Ishikawa (cell line): ENCODE results near the gene RBFOX1.

Source experiments
- CEBPB ChIP-seq: IDR thresholded peaks from 2 replicates; pipeline ENCODE4 v1.6.1; 2012
- CREB1 ChIP-seq: IDR thresholded peaks from 2 replicates; pipeline ENCODE4 v1.6.1; 2012; ENCODE audit warnings: low read depth
- EGR1 ChIP-seq: IDR thresholded peaks from 2 replicates; pipeline ENCODE4 v1.6.1; 2012
- EP300 ChIP-seq: IDR thresholded peaks from 2 replicates; pipeline ENCODE4 v1.6.1; 2012; ENCODE audit warnings: borderline replicate concordance
- FOXM1 ChIP-seq: IDR thresholded peaks from 2 replicates; pipeline ENCODE4 v1.6.1; 2012; ENCODE audit warnings: low read depth, borderline replicate concordance
- MAX ChIP-seq: IDR thresholded peaks from 2 replicates; pipeline ENCODE4 v1.6.1; 2012
- NFIC ChIP-seq: IDR thresholded peaks from 2 replicates; pipeline ENCODE4 v1.6.1; 2012
- RAD21 ChIP-seq: IDR thresholded peaks from 2 replicates; pipeline ENCODE4 v1.6.1; 2012; ENCODE audit warnings: low read depth
- REST ChIP-seq: IDR thresholded peaks from 2 replicates; pipeline ENCODE4 v1.6.1; 2012; ENCODE audit warnings: low read depth, mild to moderate bottlenecking
- TAF1 ChIP-seq: IDR thresholded peaks from 2 replicates; pipeline ENCODE4 v1.6.1; 2012; ENCODE audit warnings: low read depth, mild to moderate bottlenecking
- TCF12 ChIP-seq: IDR thresholded peaks from 2 replicates; pipeline ENCODE4 v1.6.1; 2012; ENCODE audit warnings: low read depth
- TEAD4 ChIP-seq: IDR thresholded peaks from 2 replicates; pipeline ENCODE4 v1.6.1; 2012
- USF1 ChIP-seq: IDR thresholded peaks from 2 replicates; pipeline ENCODE4 v1.6.1; 2012
- YY1 ChIP-seq: IDR thresholded peaks from 2 replicates; pipeline ENCODE4 v1.6.1; 2012; ENCODE audit warnings: low read depth

The RBFOX1 gene

GRCh38 chr16:7517496-7517895, 184.9 kb downstream of the RBFOX1 start:
- TF ChIP-seq REST: no peak
- no peak for TF ChIP-seq EP300

- TF ChIP-seq EGR1 (no peak), YY1 (no peak)
These were observed 185.5 kb downstream of the RBFOX1 start for GRCh38 chr16:7518158-7518557.

GRCh38 chr16:7521834-7522233, 189.2 kb downstream of the RBFOX1 start:
- no peak for TF ChIP-seq TAF1
- no peak for TF ChIP-seq REST

- TF ChIP-seq NFIC: no peak
- no peak for TF ChIP-seq CEBPB
- TF ChIP-seq RAD21: no peak
- no peak for TF ChIP-seq MAX
These were observed 191.8 kb downstream of the RBFOX1 start for GRCh38 chr16:7524419-7524818.

GRCh38 chr16:7526736-7527135, 194.1 kb downstream of the RBFOX1 start:
- TF ChIP-seq NFIC (no peak), TCF12 (no peak), USF1 (no peak), EGR1 (no peak), REST (no peak), YY1 (no peak), TEAD4 (no peak), RAD21 (no peak), FOXM1 (no peak), CREB1 (no peak), CEBPB (no peak), MAX (no peak)

GRCh38 chr16:7532534-7532933, 199.9 kb downstream of the RBFOX1 start:
- TF ChIP-seq REST (no peak), CREB1 (no peak), TCF12 (no peak)
